HCT116 (cell line): Measurements from ENCODE around the gene SLC16A5. TPM values are rescaled to one million over a fixed set of nuclear protein-coding genes. Genes with fewer than 3 reads are reported as not detected.

Experiments used
- ATAC-seq: fragments of 200-7000 bp; cut with Tn5 transposase; 2 replicates; pipeline ENCODE4 v1.9.1; 2020; ENCODE audit warnings: mild to moderate bottlenecking, moderate library complexity
- BruUV-seq: library from RNA; stranded (reverse); fragments of 400-500 nt; replicated peaks from 2 replicates; lab custom pipeline; 2021; lab: Mats Ljungman, UMichigan
- CTCF ChIA-PET: fragments of 300-600 bp; sonication (Branson Sonifier 250); formaldehyde crosslinking; loops from one replicate; lab custom pipeline; 2021; ENCODE audit warnings: antibody characterized with exemption; lab: Charles Lee
- POLR2A ChIA-PET: fragments of 300-600, 350-600 bp; sonication (Branson Sonifier 250); formaldehyde crosslinking; loops from one replicate; lab custom pipeline; 2021; ENCODE audit warnings: antibody characterized with exemption; lab: Charles Lee
- RAD21 ChIA-PET, 2 experiments: fragments of 300-600 bp; sonication (Branson Sonifier 250); formaldehyde crosslinking; loops; one replicate each; lab custom pipeline; 2023; ENCODE audit warnings: low total read pairs in 2 of 2; ENCODE audit not compliant: uncharacterized antibody in 2 of 2, unreplicated experiment in 2 of 2, low non-redundant PET in 1 of 2; lab: Charles Lee
- DNase-seq: peaks from one replicate; pipeline ENCODE4 v3.0.0-alpha.2; 2010; ENCODE audit warnings: low read depth, low spot score
- H2AFZ ChIP-seq: fragments of 200-600 bp; shearing (Covaris generic), sonication (generic); 2 replicates; pipeline ENCODE4 v1.6.1; 2017; ENCODE audit warnings: low read depth, mixed run types, mixed read lengths, antibody characterized with exemption, low read length; ENCODE audit not compliant: poor library complexity, severe bottlenecking
- H3K27ac ChIP-seq: 2 replicates; pipeline ENCODE4 v1.5.1; 2012; ENCODE audit warnings: low read depth, low read length
- H3K27me3 ChIP-seq: fragments of 200-600 bp; sonication (generic); 2 replicates; pipeline ENCODE4 v1.6.1; 2016; ENCODE audit warnings: mixed run types, low read length, mixed read lengths; ENCODE audit not compliant: insufficient read depth
- H3K36me3 ChIP-seq, 2 experiments: fragments of 200-500 bp in 1 of 2; fragments of 200-600 bp in 1 of 2; sonication (Bioruptor generic) in 1 of 2; sonication (generic) in 1 of 2; 2 replicates each; pipeline versions ENCODE4 v1.5.1 to v1.6.1; 2014 to 2016; ENCODE audit warnings: low read length in 2 of 2, inconsistent platforms in 1 of 2, mixed read lengths in 1 of 2, mixed run types in 1 of 2; ENCODE audit not compliant: insufficient read depth in 2 of 2, control insufficient read depth in 1 of 2
- H3K4me1 ChIP-seq, 2 experiments: fragments of 200-600 bp in 1 of 2; sonication (generic) in 1 of 2; 2 replicates each; pipeline versions ENCODE4 v1.5.1 to v1.6.1; 2012 to 2017; ENCODE audit warnings: low read length in 2 of 2, inconsistent platforms in 1 of 2, mild to moderate bottlenecking in 1 of 2, mixed read lengths in 1 of 2, mixed run types in 1 of 2, moderate library complexity in 1 of 2; ENCODE audit not compliant: insufficient read depth in 2 of 2, control insufficient read depth in 1 of 2
- H3K4me2 ChIP-seq: fragments of 200-600 bp; sonication (generic); 2 replicates; pipeline ENCODE4 v1.6.1; 2017; ENCODE audit warnings: mixed run types, low read length, mixed read lengths
- H3K4me3 ChIP-seq, 2 experiments: fragments of 200-600 bp in 1 of 2; sonication (generic) in 1 of 2; replicated peaks in 1 of 2; 2 replicates each; pipeline ENCODE4 v1.5.1; 2011 to 2016; ENCODE audit warnings: low read length in 2 of 2, control low read depth in 1 of 2, low read depth in 1 of 2, mild to moderate bottlenecking in 1 of 2, mixed read lengths in 1 of 2, mixed run types in 1 of 2
- H3K79me2 ChIP-seq: fragments of 200-600 bp; sonication (generic); 2 replicates; pipeline ENCODE4 v1.6.1; 2017; ENCODE audit warnings: mild to moderate bottlenecking, mixed run types, low read length, moderate library complexity, mixed read lengths; ENCODE audit not compliant: insufficient read depth
- H3K9ac ChIP-seq: fragments of 200-600 bp; sonication (generic); 2 replicates; pipeline ENCODE4 v1.6.1; 2016; ENCODE audit warnings: low read length, mixed read lengths
- H3K9me2 ChIP-seq: fragments of 200-600 bp; sonication (generic), shearing (Covaris generic); 2 replicates; pipeline ENCODE4 v1.6.1; 2017; ENCODE audit warnings: mixed run types, mild to moderate bottlenecking, moderate library complexity; ENCODE audit not compliant: insufficient read depth
- H3K9me3 ChIP-seq, 2 experiments: fragments of 200-500 bp in 1 of 2; fragments of 200-600 bp in 1 of 2; sonication (Bioruptor generic) in 1 of 2; sonication (generic) in 1 of 2; 2 replicates each; pipeline ENCODE4 v1.6.1; 2014 to 2017; ENCODE audit warnings: low read length in 2 of 2, mixed read lengths in 2 of 2, inconsistent platforms in 1 of 2, low read depth in 1 of 2, mild to moderate bottlenecking in 1 of 2, mixed run types in 1 of 2, moderate library complexity in 1 of 2; ENCODE audit not compliant: control insufficient read depth in 1 of 2, insufficient read depth in 1 of 2
- H4K20me1 ChIP-seq: fragments of 200-600 bp; sonication (generic), shearing (Covaris generic); 2 replicates; pipeline ENCODE4 v1.6.1; 2017; ENCODE audit warnings: mixed run types, mild to moderate bottlenecking, moderate library complexity; ENCODE audit not compliant: insufficient read depth
- CBX3 ChIP-seq: IDR thresholded peaks from 2 replicates; pipeline ENCODE4 v1.6.1; 2012; ENCODE audit warnings: low read depth
- EZH2 ChIP-seq: fragments of 200-600 bp; sonication (generic); IDR thresholded peaks from 2 replicates; pipeline ENCODE4 v1.6.1; 2017; ENCODE audit warnings: antibody characterized with exemption, mixed run types
- EZH2phosphoT487 ChIP-seq: fragments of 200-600 bp; IDR thresholded peaks from 2 replicates; pipeline ENCODE4 v1.6.1; 2018; ENCODE audit warnings: antibody characterized with exemption, borderline replicate concordance
- FOSL1 ChIP-seq: IDR thresholded peaks from 2 replicates; pipeline ENCODE4 v1.6.1; 2012; ENCODE audit warnings: low read depth
- JUND ChIP-seq: IDR thresholded peaks from 2 replicates; pipeline ENCODE4 v1.6.1; 2012
- POLR2A ChIP-seq: IDR thresholded peaks from 2 replicates; pipeline ENCODE4 v1.7.0; 2011; ENCODE audit warnings: borderline replicate concordance; ENCODE audit not compliant: insufficient read depth, insufficient read length; ENCODE audit errors: extremely low read depth
- RAD21 ChIP-seq: IDR thresholded peaks from 2 replicates; pipeline ENCODE4 v1.6.1; 2012; ENCODE audit warnings: low read depth, mild to moderate bottlenecking
- SIN3A ChIP-seq: IDR thresholded peaks from 2 replicates; pipeline ENCODE4 v1.6.1; 2012; ENCODE audit warnings: low read depth
- ZNF274 ChIP-seq: fragments of 200-500 bp; sonication (Bioruptor generic); IDR thresholded peaks from 2 replicates; pipeline ENCODE4 v1.6.1; 2014; ENCODE audit warnings: mild to moderate bottlenecking, low read depth, low read length, inconsistent platforms
- intact Hi-C: fragments of 100-400 bp; cut with micrococcal nuclease; formaldehyde crosslinking; loops from 2 replicates; pipeline ENCODE4 v1.10.0; 2022
- total RNA-seq: library from RNA; stranded (reverse); gene quantifications from one replicate; pipeline ENCODE4 v1.2.1, GENCODE V29; 2021; ENCODE audit not compliant: unreplicated experiment
- TF ChIP-seq, protein P1 (sequence below), 3 experiments: fragments of 200-600 bp in 1 of 3; sonication (generic) in 1 of 3; IDR thresholded peaks in 2 of 3; conservative IDR thresholded peaks in 1 of 3; 2 replicates each; pipeline ENCODE4 v1.5.1; 2012 to 2017; ENCODE audit warnings: low read depth in 2 of 3, low read length in 2 of 3, antibody characterized with exemption in 1 of 3, borderline replicate concordance in 1 of 3, control low read depth in 1 of 3, mild to moderate bottlenecking in 1 of 3, mixed read lengths in 1 of 3, mixed run types in 1 of 3, moderate library complexity in 1 of 3; ENCODE audit not compliant: insufficient read depth in 1 of 3

The SLC16A5 gene
- total RNA-seq, 1 experiment from 2014 or later, result 79.3 TPM

GRCh38 chr17:75060434-75061054 is 27.2 kb upstream of the SLC16A5 start:
- H3K27ac ChIP-seq, result no peak overlapping the region
- H3K4me1 ChIP-seq, result no peaks in the 10 kb centered on the region
- intact Hi-C loops, result no loop called here
- DNase-seq (no peak), ATAC-seq (no peak)
- peaks cover 33 to 41% of the 10 kb centered on the region in 2 experiments; a peak in 3 of 4 replicates for H3K36me3 ChIP-seq
- CTCF ChIA-PET, result interaction anchor here (0.7 to 3.2 kb wide), 11 partner anchors 9 to 352 kb away, joined by 3 to 18 read pairs (median 9); partner anchors contain the start of gene ARMC7
- no peaks in the 10 kb centered on the region for H3K9me2 ChIP-seq
- POLR2A ChIA-PET, result interaction anchor here (0.6 to 1.4 kb wide), 4 partner anchors 14 to 36 kb away, joined by 3 to 6 read pairs (median 4); partner anchors contain the start of gene SLC16A5
- no peak overlapping the region for H3K4me3 ChIP-seq
- no TSS peak for BruUV-seq
- TF ChIP-seq EZH2 (no peak), CBX3 (no peak), RAD21 (no peak), POLR2A (no peak), EZH2phosphoT487 (no peak), FOSL1 (no peak), ZNF274 (no peak), JUND (no peak), SIN3A (no peak)
- TF ChIP-seq, protein P1, sequence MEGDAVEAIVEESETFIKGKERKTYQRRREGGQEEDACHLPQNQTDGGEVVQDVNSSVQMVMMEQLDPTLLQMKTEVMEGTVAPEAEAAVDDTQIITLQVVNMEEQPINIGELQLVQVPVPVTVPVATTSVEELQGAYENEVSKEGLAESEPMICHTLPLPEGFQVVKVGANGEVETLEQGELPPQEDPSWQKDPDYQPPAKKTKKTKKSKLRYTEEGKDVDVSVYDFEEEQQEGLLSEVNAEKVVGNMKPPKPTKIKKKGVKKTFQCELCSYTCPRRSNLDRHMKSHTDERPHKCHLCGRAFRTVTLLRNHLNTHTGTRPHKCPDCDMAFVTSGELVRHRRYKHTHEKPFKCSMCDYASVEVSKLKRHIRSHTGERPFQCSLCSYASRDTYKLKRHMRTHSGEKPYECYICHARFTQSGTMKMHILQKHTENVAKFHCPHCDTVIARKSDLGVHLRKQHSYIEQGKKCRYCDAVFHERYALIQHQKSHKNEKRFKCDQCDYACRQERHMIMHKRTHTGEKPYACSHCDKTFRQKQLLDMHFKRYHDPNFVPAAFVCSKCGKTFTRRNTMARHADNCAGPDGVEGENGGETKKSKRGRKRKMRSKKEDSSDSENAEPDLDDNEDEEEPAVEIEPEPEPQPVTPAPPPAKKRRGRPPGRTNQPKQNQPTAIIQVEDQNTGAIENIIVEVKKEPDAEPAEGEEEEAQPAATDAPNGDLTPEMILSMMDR (IDR thresholded peaks at IDR 0.05 in 2 of 3, conservative IDR thresholded peaks at IDR 0.05 in 1 of 3; ENCODE audit: borderline replicate concordance in 1 of 3, insufficient read depth in 1 of 3, low read depth in 2 of 3, low read length in 2 of 3), result no peak
- TF ChIP-seq, all 23 proteins: peak for 0
- no peak overlapping the region for H3K4me2 ChIP-seq
- 0 out of 2 replicates have a peak, but pooled peaks cover 4% of the 10 kb centered on the region for H3K79me2 ChIP-seq
- H4K20me1 ChIP-seq, result no peaks in the 10 kb centered on the region
- no peak overlapping the region for H2AFZ ChIP-seq
- RAD21 ChIA-PET, result interaction anchor here (0.5 to 1.8 kb wide), 10 partner anchors 19 to 141 kb away, joined by 3 to 8 read pairs (median 4); partner anchors contain the start of gene SLC16A5 (in 1 of the 2)
- H3K27me3 ChIP-seq, result no peaks in the 10 kb centered on the region
- no peaks in the 10 kb centered on the region for H3K9me3 ChIP-seq
- H3K9ac ChIP-seq, result no peak overlapping the region
